PC-9 (cell line): ENCODE measurements around the gene STX2.

ENCODE experiments used
- CTCF ChIP-seq: fragments of 200-600 bp; sonication (generic); conservative IDR thresholded peaks from 2 replicates; pipeline ENCODE4 v1.6.1; 2017; ENCODE audit warnings: mixed run types, antibody characterized with exemption, mild to moderate bottlenecking, moderate library complexity
- EZH2 ChIP-seq: fragments of 200-600 bp; sonication (generic); IDR thresholded peaks from 2 replicates; pipeline ENCODE4 v1.8.0; 2017; ENCODE audit warnings: antibody characterized with exemption, low read depth

- TF ChIP-seq CTCF: no peak
- TF ChIP-seq EZH2: no peak
These were observed 6.4 kb downstream of the STX2 start for GRCh38 chr12:130832561-130833209.
